Embryonic facial prominence (tissue), 1 donor: ENCODE measurements around the gene CCDC152.
"Not testable (repeated sequence)": the region's sequence is repeated elsewhere in the genome, so short reads cannot be mapped to it uniquely, and the experiment has no call there.

Source experiments
- DNase-seq: peaks from one replicate; pipeline ENCODE4 v3.0.0-alpha.2; 2016; ENCODE audit errors: extremely low spot score

Gene CCDC152

GRCh38 chr5:42812620-42813019 is 56.0 kb downstream of the CCDC152 start:
- DNase-seq = no peak

GRCh38 chr5:42813533-42813932 is 56.9 kb downstream of the CCDC152 start:
- no peak for DNase-seq

GRCh38 chr5:42816546-42816945 is 59.9 kb downstream of the CCDC152 start:
- DNase-seq = not testable (repeated sequence)

- DNase-seq = no peak
Measured at GRCh38 chr5:42819745-42820144, 63.1 kb downstream of the CCDC152 start.

GRCh38 chr5:42822548-42822947 is 65.9 kb downstream of the CCDC152 start:
- DNase-seq = no peak

- no peak for DNase-seq
Measured at GRCh38 chr5:42824347-42824976, 67.8 kb downstream of the CCDC152 start.

- no peak for DNase-seq
Measured at GRCh38 chr5:42825422-42826148, 69.0 kb downstream of the CCDC152 start.

- DNase-seq = no peak
Measured at GRCh38 chr5:42826757-42827515, 70.3 kb downstream of the CCDC152 start.

GRCh38 chr5:42828671-42829070 is 72.1 kb downstream of the CCDC152 start:
- peak; percentile 79 for DNase-seq

- no peak for DNase-seq
Measured at GRCh38 chr5:42830924-42831323, 74.3 kb downstream of the CCDC152 start.

GRCh38 chr5:42832060-42832459 is 75.4 kb downstream of the CCDC152 start:
- DNase-seq = no peak

- no peak for DNase-seq
Measured at GRCh38 chr5:42836070-42836769, 79.6 kb downstream of the CCDC152 start.

GRCh38 chr5:42837601-42838000 is 81.0 kb downstream of the CCDC152 start:
- DNase-seq = no peak

GRCh38 chr5:42839196-42839595 is 82.6 kb downstream of the CCDC152 start:
- DNase-seq = no peak

GRCh38 chr5:42840269-42840668 is 83.7 kb downstream of the CCDC152 start:
- DNase-seq = peak; percentile 77

GRCh38 chr5:42840842-42841567 is 84.4 kb downstream of the CCDC152 start:
- no peak for DNase-seq

GRCh38 chr5:42842921-42843641 is 86.5 kb downstream of the CCDC152 start:
- no peak for DNase-seq

GRCh38 chr5:42843675-42844292 is 87.2 kb downstream of the CCDC152 start:
- DNase-seq = no peak

- not testable (repeated sequence) for DNase-seq
Measured at GRCh38 chr5:42844408-42844807, 87.8 kb downstream of the CCDC152 start.

- no peak for DNase-seq
Measured at GRCh38 chr5:42848545-42848944, 91.9 kb downstream of the CCDC152 start.
